Stimulated activated CD8-positive, alpha-beta memory T cell treated with anti-CD3 and anti-CD28 coated beads, Interleukin-12 subunit alpha, Interleukin-12 subunit beta, amount 100 ng/mL, for 4 hours (primary cell): ENCODE measurements around the gene SMIM41.

ENCODE experiments used
- DNase-seq: peaks from one replicate; pipeline ENCODE4 v3.0.0-alpha.2; 2020; ENCODE audit warnings: low read depth

The SMIM41 gene

DNA sequence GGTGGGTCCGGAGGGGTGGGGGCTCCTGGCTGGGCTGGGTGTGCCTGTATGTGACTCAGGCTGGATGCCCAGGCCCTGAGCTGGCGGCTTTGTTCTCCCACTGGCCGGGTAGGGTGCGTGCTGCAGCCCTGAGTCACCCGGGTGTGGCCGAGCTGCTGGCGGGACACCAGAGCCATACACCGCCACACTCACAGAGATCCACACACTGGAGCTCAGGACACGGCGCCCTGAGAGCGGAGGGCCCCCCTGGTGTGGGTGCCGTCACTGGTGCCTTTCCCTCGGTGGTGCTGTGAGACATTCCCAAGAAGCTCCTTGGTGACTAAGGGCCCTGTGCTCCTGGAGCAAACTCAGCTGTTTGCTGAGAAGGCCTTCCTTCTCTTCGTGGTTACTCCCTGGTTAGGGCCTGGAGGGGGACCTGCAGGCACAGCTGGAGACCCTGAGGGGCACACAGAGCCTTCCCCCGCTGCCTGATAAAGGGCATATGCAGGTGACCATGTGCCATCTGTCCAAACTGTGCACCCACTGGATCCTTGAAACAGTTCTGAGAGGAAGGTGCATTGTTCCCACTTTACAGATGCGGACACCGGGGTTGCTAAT lies 68.0 kb downstream of the SMIM41 start:
- no peak for DNase-seq

DNA sequence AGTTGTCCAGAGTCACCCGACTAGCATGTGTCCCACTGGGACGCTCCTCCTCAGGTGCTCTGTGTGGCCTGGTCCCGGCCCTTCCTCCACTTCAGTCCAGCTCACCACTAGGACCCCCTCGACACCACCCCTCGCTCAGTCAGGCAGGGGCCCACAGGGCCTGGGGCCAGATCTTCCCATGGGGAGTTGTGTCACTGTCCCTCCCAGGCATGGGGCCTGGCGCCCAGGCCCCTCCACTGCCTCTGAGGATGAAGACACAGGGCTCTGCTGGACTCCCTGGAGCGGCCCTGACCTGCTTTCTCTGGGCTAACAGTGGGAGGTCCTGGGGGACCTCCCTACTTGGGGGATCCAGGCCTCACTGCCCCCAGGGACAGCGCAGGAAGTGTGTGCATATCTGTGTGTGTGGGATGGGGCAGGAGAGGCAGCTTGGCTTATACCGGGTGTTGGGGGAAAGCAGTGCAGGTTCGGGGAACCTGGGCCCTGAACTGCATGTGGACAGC lies 68.5 kb downstream of the SMIM41 start:
- no peak for DNase-seq

DNA sequence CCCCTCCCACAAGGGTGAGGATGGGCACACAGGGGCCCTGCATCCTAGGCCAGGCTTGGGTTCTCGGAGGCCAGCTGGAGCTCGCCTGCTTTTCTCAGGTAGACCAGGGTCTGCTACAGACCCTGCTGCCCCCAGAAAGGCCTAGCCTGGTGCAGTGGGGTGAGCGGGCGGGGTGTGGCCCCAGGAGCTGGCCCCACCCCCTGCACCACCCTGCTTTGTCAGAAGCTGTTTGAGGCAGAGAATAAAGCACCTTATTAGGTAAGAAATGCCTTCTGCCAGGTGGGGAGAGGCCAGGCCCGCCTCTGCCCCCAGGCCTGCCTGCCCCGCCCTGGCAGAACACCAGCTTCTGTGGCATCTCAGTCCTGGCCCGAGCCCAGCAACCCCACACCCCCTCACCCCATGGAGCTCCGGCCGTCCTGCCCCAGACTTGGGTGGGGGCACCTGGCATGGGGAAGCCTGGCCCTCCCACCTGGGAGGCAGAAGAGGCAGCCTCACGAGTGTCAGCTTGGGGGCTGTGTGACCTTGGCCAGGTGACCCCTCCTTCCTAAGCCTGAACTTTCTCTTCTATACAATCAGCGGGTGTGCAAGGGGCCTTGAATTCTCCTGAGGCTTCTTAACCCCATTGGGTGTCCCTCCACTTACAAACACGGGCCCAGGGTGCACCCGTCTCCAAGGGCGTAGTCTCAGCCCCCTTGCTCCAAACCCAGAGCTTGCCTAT lies 69.1 kb downstream of the SMIM41 start:
- DNase-seq, result no peak

DNA sequence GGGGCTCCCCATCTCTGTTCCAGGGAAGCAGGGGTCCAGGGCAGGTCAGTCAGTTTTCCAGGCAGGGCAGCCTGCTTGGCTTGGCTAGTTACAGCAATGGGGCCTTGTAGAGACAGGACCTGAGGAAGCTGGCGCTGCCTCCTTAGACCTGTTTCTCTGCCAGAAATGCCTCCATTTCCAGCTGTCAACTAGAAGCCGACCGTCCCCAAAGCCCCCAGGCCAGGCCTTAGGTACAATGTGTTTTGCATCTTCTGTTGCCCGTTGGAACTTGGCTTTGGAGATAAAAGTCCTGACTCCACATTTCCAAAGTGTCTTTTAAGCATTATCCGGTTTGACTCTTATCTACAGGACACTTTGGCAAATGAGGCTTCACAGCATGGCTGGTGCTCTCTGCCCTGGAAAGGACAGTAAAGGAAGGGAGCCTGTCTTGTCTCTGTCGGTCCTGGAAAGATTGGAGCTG lies 69.7 kb downstream of the SMIM41 start:
- no peak for DNase-seq

DNA sequence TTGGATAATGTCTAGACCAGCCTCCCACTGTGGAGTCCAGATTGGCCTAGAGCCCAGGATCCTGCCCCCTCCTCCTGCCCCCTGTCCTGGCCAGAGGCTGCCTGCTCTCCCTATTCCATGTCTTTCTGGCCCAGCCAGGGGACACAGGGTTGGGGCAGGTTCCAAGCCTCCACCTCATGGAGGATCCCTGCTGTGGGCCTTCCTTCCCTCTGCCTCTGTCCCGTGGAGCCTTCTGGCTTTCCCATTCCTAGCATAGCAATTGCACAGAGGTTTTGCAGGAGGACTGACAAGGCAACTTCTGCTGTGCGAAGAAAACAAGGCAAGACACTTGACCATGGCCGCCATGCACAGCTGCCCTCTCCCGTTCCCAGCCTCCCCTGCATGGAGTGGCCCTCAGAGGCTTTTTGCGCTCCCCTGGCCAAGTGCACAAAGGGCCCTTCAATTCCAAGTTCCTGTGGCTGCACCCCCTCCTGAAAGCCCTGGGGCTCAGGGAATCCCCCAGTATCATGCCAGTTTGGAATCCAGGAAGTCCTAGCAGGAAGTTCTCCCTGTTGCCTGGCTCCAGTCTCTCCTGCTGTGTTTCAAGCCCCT lies 70.2 kb downstream of the SMIM41 start:
- DNase-seq, result no peak

DNA sequence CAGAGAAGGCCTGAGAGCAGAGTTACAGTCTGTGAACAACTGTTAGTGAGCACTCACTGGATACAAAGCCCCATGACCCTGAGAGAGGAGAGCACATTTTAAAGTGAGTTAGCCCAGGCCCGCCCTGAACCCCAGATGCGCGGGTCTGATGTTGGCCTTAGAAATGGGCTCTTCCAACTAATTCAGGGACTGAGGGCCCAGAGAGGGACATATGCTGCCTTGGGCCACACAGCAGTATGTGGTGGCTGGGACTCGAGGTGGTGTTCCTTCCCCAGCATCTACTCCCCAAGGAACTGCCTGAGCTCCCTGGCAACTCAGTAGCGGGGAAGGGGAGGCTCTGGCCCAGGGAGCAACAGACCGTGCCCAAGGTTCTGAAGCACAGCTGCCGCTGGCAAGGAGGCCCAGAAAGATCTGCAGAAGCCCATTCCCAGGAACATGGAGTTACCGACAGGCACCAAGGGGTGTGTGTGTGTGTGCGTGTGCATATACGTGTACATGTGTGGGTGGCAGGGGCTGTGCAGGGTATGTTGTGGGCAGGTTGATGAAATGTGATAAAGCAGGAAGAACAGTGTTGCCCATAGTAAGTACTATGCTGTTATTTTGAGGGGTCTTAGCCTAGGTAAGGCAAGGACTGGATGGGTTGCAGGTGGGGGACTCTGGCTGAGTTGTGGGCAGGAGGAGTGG lies 71.8 kb downstream of the SMIM41 start:
- DNase-seq, result no peak

DNA sequence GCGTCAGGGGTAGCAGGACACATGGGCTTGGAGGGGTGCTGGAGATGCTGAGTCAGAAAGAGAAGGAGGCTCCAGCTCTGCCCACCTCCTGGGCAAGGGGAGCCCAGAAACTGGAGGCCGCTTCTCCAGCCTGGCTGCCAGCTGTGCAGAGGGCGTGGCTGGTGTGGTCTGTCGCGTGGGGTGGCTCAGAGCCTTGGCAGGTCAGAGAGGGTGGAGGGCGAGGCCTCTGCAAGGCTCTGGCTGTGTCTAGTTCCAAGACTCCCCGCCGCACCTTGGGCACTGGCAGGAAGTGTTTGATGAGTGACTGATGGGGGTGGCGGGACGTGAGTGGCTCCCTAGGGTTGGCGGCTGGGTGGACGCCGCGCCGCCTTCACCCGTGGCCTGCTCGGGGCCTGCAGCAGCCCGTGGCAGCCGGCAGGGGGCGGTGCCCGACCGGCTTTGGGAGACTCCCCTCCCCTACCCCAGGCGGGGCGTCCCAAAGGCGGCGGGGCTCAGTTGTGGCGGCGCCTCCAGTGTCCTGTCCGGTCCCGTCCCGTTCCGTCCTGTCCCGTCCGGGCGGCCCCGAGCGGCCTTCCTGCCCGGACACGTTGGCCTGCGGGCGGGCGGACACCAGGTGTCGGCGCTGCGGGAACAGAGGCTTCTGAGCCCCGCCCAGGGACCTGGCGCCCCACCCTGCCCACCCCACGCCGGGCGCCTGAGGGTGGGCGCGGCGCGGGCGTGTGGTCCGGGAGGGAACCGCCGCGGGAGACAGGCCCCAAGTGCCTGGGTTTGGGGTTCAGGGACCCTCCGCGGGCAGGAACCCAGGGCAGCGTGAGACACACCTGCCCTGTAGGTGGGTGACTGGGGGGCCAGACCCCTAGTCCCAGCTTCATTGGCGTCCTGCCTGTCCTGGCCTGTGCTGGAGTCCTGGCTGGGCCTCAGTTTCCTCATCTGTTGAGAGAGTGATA lies 72.6 kb downstream of the SMIM41 start:
- DNase-seq, result peak; percentile 37

DNA sequence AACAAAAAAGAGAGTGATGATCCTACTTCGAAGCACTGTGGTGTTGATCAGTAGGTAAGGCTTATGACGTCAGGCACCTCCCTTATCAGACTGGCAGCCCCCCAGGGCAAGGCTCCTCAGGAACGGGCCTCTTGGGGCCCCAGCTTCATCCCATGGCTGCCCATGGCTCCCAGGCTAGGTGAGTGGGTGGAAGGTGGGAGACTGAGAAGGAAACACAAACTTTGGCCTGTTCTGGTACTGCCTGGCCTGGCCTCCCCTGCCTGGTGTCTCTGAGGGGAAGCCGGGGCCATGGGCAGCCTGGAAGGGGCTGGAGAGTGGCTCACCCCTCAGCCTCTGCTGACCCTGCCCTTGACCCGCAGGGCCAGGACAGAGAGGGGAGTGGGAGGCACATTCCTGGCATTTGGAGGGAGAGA lies 73.4 kb downstream of the SMIM41 start:
- DNase-seq, result no peak

DNA sequence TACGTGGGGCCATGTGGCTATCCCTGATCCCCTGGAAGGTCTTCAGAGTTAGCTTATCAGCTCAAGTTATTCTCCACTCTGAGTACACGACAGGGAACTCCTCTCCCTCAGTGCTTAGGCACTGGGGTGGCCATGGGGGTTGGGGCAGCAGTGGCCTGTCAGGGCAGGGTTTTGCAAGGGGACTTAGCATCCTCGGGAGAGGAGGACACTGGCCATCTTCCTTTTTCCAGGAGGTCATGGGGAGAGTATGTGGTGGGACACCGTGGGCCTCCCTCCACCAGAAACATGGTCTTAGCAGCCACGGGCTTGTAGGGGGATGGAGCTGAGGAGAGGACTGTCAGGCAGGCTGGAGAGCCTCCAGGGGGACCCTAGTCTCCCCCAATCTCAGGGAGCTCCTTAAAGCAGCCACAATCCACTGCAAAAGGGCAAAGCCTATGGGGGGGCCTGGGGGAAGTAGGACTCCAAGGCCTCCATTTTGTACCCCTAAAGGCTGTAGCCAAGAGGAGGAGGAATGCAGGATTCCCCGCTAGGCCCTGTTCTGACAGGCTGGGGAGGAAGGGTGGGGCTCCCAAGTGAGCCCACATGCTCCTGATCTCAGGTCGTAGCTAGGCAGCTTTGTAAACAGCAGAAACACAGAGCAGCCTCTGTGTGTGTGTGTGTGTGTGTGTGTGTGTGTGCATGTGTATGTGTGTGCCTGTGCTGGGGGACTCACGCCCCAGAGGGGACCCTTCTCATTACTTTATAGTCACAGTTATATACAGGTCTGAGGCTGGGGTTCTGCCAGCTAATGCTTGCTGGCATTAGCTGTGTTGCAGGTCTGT lies 75.8 kb downstream of the SMIM41 start:
- no peak for DNase-seq

DNA sequence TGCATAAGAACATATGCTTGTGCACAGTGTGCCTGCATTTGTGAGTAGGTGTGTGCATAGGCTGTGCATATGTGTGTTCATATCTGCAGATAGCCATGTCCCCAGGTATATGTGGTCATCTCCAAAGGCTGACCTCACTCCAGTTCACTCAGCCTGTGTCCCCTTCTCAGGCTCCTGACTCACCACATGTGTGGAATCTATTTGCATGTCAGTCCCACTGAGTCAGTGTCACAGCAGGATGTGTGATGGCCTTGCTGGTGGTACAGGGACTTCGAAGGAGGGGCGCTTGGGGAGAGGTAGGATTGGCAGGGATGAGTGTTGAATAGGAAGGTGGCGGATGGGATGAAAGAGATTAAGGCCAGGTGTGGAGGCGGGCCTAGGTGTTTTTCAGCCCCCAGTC lies 76.8 kb downstream of the SMIM41 start:
- DNase-seq, result no peak

DNA sequence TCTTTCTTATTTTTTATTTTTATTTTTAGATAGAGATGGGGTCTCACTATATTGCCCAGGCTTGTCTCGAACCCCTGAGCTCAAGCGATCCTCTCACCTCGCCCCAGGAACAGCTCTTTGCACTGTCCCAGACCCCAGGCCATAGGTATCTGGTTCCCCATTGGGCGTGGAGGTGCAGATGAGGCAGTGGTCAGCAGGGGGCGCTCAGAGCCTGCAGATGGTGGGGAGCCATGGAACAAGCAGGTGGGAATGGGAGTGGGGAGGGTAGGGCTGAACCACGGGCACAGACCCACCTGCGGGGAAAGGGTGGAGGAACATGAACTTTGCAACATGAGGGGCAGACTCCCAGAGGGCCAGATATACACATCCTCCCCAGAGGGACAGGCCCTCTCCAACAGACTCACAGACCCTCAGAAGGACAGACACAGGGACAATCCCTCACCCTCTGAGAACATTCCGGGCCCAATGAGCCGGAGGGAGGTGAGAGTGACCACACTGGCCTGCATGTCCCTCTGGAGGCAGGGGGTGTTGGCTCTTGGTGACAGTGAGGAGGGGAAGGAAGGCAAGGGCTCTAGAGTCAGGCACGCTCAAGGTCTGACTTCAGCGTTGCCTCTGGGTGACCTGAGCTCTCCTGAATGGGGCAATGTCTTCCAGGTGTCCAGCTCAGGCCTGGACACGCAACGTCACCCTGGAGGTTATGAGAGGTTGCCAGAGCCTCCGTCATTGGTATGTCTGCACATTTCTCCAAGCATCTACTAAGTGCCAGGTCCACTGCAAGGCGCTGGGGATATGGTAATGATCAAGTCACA lies 77.5 kb downstream of the SMIM41 start:
- DNase-seq, result peak; percentile 35

DNA sequence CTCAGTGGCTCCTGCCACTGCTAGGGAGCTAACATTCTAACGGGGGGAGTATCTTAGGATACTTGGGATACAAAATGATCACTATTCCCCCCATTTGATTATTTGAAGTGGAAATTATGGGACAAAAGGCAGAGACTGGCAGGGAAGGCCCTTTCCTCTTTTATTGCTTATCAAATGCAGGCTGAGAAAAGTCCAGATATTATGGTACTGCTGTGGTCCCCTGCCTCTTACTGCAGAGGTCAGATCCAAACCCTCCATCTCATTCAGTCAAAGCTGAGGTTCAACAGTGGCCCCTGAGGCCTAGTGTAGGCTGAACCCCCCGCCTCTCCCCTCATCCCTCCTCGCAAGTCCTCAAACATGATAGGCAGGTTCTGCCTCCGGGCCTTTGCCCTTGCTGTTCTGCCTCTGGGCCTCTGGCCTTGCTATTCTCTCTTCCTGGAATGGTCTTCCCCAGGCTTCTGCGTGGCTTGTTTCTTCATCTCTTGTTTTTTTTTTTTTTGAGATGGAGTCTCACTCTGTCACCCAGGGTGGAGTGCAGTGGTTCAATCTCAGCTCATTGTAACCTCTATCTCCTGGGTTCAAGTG lies 78.2 kb downstream of the SMIM41 start:
- DNase-seq, result no peak
